Kidney epithelial cell (primary cell): ENCODE results near the gene ADAMTS4. TPM values are rescaled to one million over a fixed set of nuclear protein-coding genes. Genes with fewer than 3 reads are reported as not detected.

Experiments
- DNase-seq: peaks from one replicate; pipeline ENCODE4 v3.0.0-alpha.2; 2010; ENCODE audit warnings: low read depth
- H3K27me3 ChIP-seq: 2 replicates; pipeline ENCODE4 v1.6.0; 2011; ENCODE audit warnings: low read length; ENCODE audit not compliant: control insufficient read depth, insufficient read depth
- H3K36me3 ChIP-seq: 2 replicates; pipeline ENCODE4 v1.5.1; 2011; ENCODE audit warnings: low read length; ENCODE audit not compliant: control insufficient read depth, insufficient read depth
- H3K4me3 ChIP-seq: 2 replicates; pipeline ENCODE4 v1.5.1; 2011; ENCODE audit warnings: low read depth, mild to moderate bottlenecking, control low read depth, low read length
- CTCF ChIP-seq: IDR thresholded peaks from 2 replicates; pipeline ENCODE4 v1.5.1; 2011; ENCODE audit warnings: mild to moderate bottlenecking, moderate library complexity, low read length, control low read depth, inconsistent platforms; ENCODE audit not compliant: insufficient read depth, poor library complexity, severe bottlenecking
- total RNA-seq: library from RNA; depleted of rRNA; stranded (reverse); fragments of >200 nt; gene quantifications from 2 replicates; pipeline ENCODE4 v1.2.3, GENCODE V29; 2015

ADAMTS4 gene, protein sequence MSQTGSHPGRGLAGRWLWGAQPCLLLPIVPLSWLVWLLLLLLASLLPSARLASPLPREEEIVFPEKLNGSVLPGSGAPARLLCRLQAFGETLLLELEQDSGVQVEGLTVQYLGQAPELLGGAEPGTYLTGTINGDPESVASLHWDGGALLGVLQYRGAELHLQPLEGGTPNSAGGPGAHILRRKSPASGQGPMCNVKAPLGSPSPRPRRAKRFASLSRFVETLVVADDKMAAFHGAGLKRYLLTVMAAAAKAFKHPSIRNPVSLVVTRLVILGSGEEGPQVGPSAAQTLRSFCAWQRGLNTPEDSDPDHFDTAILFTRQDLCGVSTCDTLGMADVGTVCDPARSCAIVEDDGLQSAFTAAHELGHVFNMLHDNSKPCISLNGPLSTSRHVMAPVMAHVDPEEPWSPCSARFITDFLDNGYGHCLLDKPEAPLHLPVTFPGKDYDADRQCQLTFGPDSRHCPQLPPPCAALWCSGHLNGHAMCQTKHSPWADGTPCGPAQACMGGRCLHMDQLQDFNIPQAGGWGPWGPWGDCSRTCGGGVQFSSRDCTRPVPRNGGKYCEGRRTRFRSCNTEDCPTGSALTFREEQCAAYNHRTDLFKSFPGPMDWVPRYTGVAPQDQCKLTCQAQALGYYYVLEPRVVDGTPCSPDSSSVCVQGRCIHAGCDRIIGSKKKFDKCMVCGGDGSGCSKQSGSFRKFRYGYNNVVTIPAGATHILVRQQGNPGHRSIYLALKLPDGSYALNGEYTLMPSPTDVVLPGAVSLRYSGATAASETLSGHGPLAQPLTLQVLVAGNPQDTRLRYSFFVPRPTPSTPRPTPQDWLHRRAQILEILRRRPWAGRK
- total RNA-seq: 0.21 and 0.33 TPM in 2 replicates

- no peak for DNase-seq
- TF ChIP-seq CTCF: no peak
- H3K4me3 ChIP-seq: no peak within 1 kb of the TSS
- H3K36me3 ChIP-seq: no peaks in the 10 kb centered on the region
- peaks cover 3% of the 10 kb centered on the region for H3K27me3 ChIP-seq
Observed at GRCh38 chr1:161198897-161199431, at the start of gene ADAMTS4. Gene ADAMTS4, minus strand, starts transcription at chr1:161199054. Its CDS starts 427 bp downstream, at chr1:161198627.

DNA sequence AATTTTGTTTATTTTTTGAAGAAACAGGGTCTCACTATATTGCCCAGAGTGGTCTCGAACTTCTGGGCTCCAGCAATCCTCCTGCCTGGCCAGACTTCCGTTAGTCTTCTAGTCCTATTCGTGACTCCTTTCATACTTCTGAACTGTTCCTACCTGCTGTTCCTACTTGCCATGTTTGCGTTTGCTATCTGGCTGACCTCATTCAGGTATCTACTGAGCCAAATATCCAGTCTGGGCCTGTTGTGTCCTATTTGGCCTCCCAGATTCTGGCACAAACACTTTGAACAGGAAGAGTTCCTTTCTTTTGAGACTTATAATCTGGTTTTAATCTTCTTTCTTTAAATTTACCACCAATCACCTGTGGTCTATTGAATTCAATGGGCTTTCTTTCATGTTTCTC is 46.0 kb upstream of the ADAMTS4 start:
- Histone ChIP-seq H3K36me3 (no peaks in the 10 kb centered on the region), H3K4me3 (no peak overlapping the region), H3K27me3 (no peaks in the 10 kb centered on the region)
- no peak for TF ChIP-seq CTCF
- DNase-seq: no peak

- TF ChIP-seq CTCF: no peak
- H3K4me3 ChIP-seq: no peak overlapping the region
- H3K36me3 ChIP-seq: no peaks in the 10 kb centered on the region
- no peak for DNase-seq
- H3K27me3 ChIP-seq: no peaks in the 10 kb centered on the region
Observed at GRCh38 chr1:161242313-161242712, 43.5 kb upstream of the ADAMTS4 start.

DNA sequence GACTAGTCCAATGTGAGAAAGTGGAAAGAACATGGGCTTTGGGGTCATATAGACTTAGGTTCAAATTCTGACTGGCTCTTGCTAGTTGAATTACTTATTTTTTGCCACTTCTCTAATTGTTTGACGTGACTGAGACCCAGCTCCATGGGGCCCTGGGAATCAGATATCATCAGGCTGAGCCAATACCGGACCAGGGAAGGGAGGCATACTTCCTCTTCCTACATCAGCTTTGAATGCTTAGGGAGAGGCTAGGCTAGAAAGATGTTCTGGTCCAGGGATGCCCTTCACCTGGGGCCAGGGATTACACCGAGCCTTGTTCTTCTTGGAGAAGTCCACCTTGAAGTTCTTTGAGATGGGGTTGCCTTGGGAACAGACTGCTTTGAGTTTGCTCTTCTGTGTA is 42.8 kb upstream of the ADAMTS4 start:
- no peak for DNase-seq
- TF ChIP-seq CTCF: no peak
- H3K36me3 ChIP-seq: no peaks in the 10 kb centered on the region
- no peak overlapping the region for H3K4me3 ChIP-seq
- no peaks in the 10 kb centered on the region for H3K27me3 ChIP-seq

DNA sequence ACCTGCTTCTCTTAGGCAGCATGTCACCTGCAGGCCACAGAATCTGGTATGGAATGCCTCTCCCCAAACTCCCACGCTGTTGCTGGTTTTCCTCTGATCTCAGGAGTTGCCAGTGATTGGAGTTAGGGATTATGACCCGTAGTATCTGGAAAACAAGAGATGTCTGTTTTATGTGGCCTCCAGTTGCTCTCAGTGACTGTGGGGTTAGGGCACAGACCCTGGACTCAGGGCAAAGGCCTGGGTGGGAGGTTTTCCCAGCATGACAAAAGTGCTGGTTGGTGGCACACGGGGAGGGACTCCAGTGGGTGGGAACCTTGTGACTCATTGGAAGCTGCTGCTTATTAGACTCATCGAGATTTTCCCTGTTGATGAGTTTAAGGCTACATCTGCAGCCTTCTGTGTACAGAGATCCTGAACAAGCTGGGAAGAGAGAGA is 39.2 kb upstream of the ADAMTS4 start, which contains the start of gene NR1I3:
TSS of gene NR1I3 (minus strand) at position 165 of the 435 bp plus-strand sequence. CDS start 1,638 bp downstream, outside the sequence.
- DNase-seq: no peak
- Histone ChIP-seq H3K27me3 (peaks cover 2% of the 10 kb centered on the region), H3K4me3 (no peak within 1 kb of the TSS), H3K36me3 (no peaks in the 10 kb centered on the region)
- no peak for TF ChIP-seq CTCF
